ENCODE results near the gene ADCY5.

- TF ChIP-seq ATF3 (IDR thresholded peaks at IDR 0.05) (no peak), REST (IDR thresholded peaks at IDR 0.05) (no peak), CTCF (IDR thresholded peaks at IDR 0.05; ENCODE audit: low read depth, low read length, missing input control) (no peak), HNF4A (conservative IDR thresholded peaks at IDR 0.05) (no peak), SP1 (IDR thresholded peaks at IDR 0.05) (no peak), EGR1 (IDR thresholded peaks at IDR 0.05; ENCODE audit: low read depth in 2 of 2) (no peak), RXRA (IDR thresholded peaks at IDR 0.05) (no peak), YY1 (IDR thresholded peaks at IDR 0.05) (no peak), NR2F2 (IDR thresholded peaks at IDR 0.05) (no peak), GABPA (IDR thresholded peaks at IDR 0.05 in 1 of 2, conservative IDR thresholded peaks at IDR 0.05 in 1 of 2) (no peak)
Measured at GRCh38 chr3:123444744-123445143, 4.1 kb downstream of the ADCY5 start.

Data from liver (tissue), 3 donors.